T-helper 9 cell (primary cell): Measurements from ENCODE around the gene PTMS.

Experiments used
- DNase-seq: peaks from one replicate; pipeline ENCODE4 v3.0.0-alpha.2; 2020

Gene PTMS

GRCh38 chr12:6752921-6753771, 13.0 kb upstream of the PTMS start, which contains the start of gene MLF2:
Gene MLF2 (minus strand): TSS chr12:6753141. CDS start chr12:6752334, 807 bp downstream.
- peak; percentile 97 for DNase-seq

GRCh38 chr12:6753772-6754356, 12.3 kb upstream of the PTMS start:
- no peak for DNase-seq

GRCh38 chr12:6754411-6754810, 11.8 kb upstream of the PTMS start:
- DNase-seq, result no peak

- DNase-seq, result no peak
Observed at GRCh38 chr12:6757028-6757690, 9.0 kb upstream of the PTMS start.

- no peak for DNase-seq
Observed at GRCh38 chr12:6758506-6759095, 7.6 kb upstream of the PTMS start.

- DNase-seq, result no peak
Observed at GRCh38 chr12:6759741-6760140, 6.4 kb upstream of the PTMS start.

- DNase-seq, result no peak
Observed at GRCh38 chr12:6763380-6763779, 2.8 kb upstream of the PTMS start.

- peak; percentile 24 for DNase-seq
Observed at GRCh38 chr12:6764011-6764828, 1.9 kb upstream of the PTMS start.

GRCh38 chr12:6765048-6765633, 1.0 kb upstream of the PTMS start:
- DNase-seq, result no peak

- peak; percentile 52 for DNase-seq
Observed at GRCh38 chr12:6766651-6767349, 637 bp downstream of the PTMS start.

- DNase-seq, result no peak
Observed at GRCh38 chr12:6767353-6768319, 1.5 kb downstream of the PTMS start.

GRCh38 chr12:6768437-6768914, 2.3 kb downstream of the PTMS start:
- no peak for DNase-seq

- DNase-seq, result no peak
Observed at GRCh38 chr12:6768990-6769389, 2.8 kb downstream of the PTMS start.

GRCh38 chr12:6769666-6770065, 3.5 kb downstream of the PTMS start:
- DNase-seq, result no peak

- DNase-seq, result no peak
Observed at GRCh38 chr12:6770094-6770493, 3.9 kb downstream of the PTMS start.

GRCh38 chr12:6770600-6770999, 4.4 kb downstream of the PTMS start:
- DNase-seq, result no peak

GRCh38 chr12:6771091-6771495, 4.9 kb downstream of the PTMS start:
- no peak for DNase-seq

GRCh38 chr12:6771509-6772330, 5.6 kb downstream of the PTMS start:
- DNase-seq, result no peak

- no peak for DNase-seq
Observed at GRCh38 chr12:6772331-6772695, 6.2 kb downstream of the PTMS start, which contains the start of gene LAG3. Gene LAG3 (plus strand): TSS chr12:6772520. CDS start chr12:6772853, 333 bp downstream.
